HG03175 (cell line): ENCODE data around the gene SEC16B.
A peak's percentile ranks its signal among the peaks of the same experiment; 100 is the strongest.

Experiments
- ATAC-seq: cut with Tn5 transposase; IDR thresholded peaks from one replicate; pipeline ENCODE4 v1.9.1; 2021; ENCODE audit warnings: mild to moderate bottlenecking, moderate library complexity; ENCODE audit not compliant: unreplicated experiment

Gene SEC16B

GRCh38 chr1:177945943-177946650 lies 23.8 kb downstream of the SEC16B start:
- ATAC-seq: peak; percentile 70

DNA sequence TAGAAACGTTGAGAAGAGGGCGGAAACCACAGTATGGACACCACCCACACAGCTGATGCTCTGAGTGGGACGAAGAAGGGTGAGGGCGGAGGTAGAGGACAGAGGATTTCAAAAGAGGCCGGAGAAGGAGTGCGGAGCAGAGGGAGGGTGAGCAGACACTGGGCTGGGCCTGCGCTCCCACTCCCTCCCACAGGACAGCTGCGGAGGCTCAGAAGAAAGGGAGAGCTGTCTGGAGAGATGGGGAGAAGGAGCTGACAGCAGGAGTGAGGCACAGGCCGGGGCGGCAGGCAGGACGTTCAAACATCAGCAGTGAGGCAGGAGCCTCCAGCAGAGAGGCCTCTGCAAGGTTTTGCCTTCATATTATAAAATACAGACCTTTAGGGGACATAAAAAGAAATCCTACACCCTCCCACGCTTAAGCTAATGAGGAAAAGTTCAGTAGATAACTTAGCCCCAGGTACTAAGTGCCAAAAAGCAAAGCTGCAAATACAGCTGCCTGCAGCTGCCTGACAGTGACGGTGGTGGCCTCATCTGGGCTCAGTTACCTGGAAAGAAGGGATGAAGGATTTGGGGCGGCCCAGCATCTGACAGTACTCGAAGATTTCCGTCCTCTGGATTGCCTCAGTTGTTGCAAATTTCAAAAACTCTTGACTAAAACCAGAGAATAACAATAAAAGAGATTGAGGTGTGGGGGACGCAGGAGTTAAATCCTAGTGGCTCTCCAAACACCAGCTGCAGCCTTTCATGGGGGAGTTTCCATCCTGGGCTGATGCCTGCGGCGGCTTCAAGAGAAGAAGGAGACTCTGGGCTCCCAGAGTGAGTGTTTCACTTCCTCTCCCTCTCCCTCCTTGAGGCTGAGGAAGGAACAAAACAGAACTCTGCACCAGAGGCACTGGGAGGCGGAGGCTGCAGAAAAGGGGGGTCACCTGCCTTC lies 25.6 kb downstream of the SEC16B start:
- ATAC-seq: no peak

GRCh38 chr1:177941976-177942375 lies 27.9 kb downstream of the SEC16B start:
- no peak for ATAC-seq

- ATAC-seq: no peak
Measured at GRCh38 chr1:177940682-177941081, 29.2 kb downstream of the SEC16B start.

- no peak for ATAC-seq
Measured at GRCh38 chr1:177937931-177938330, 31.9 kb downstream of the SEC16B start.

DNA sequence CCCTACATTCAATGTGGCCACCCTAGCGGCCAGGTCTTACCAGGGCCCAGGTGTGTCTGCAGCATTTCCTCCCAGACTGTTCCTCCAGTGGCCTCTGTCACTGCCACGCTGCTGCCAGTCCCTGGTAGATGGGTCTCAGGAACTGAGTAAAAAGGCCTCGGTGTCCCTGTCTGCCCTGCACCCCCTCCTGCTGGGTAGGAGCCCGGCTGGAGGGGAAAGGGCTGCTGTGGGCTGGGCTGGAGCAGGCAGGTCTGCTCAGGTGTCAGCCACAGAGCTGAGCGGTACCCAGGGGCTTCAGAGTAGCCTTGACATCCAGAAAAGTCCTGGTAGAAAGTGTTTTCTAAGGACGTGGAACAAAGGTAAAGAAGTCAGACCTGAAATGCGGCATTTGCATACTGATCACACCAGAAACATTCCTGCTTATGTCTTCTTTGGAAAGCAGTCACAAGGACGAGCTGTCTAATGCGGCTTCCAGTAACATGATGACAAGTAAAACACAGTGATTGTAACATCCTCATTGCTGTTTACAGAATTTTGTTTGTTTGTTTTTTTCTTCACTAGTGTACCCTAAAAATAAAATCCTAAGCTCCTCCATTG lies 32.6 kb downstream of the SEC16B start:
- no peak for ATAC-seq

DNA sequence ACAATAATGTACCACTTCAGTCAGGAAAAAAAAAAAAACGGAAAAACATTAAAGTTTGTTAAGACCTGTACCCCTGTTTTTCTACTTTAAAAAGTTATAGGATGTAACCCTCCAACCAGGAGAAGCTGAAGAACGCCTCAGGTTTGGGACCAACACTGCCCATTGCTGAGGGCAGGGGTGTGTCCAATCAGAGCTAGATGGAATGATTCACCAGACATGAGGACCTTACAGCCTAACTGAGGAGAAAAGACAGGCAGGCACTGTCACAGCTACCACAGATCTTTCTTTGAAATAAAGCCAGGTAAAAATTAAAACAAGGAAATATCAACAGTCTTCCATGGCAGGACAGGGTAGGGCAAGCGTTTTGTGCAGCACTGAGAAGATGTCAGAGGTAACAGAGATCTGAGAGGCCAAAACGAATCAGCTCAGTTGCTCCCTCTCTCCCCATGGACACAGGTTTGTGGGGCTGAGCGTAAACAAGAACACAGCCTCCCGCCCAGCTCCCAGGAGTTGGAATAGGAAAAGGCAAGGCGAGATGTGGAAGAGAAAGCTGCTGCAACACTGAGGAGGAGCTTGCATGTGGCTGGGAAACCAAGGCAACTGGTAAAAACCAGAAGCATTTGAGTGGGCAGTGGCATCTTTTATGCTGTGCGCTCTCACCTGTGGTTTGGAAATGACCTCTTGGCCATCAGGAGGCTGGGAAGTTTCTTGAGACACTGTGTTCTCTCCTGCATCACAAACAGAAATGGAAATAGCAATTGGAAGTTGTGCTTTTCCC lies 34.0 kb downstream of the SEC16B start:
- ATAC-seq: no peak

GRCh38 chr1:177934927-177935326 lies 34.9 kb downstream of the SEC16B start:
- no peak for ATAC-seq

- ATAC-seq: no peak
Measured at GRCh38 chr1:177934461-177934860, 35.4 kb downstream of the SEC16B start.

- ATAC-seq: no peak
Measured at GRCh38 chr1:177933881-177934280, 36.0 kb downstream of the SEC16B start.

GRCh38 chr1:177932123-177932522 lies 37.7 kb downstream of the SEC16B start:
- no peak for ATAC-seq

GRCh38 chr1:177928952-177929351 lies 40.9 kb downstream of the SEC16B start:
- ATAC-seq: no peak

DNA sequence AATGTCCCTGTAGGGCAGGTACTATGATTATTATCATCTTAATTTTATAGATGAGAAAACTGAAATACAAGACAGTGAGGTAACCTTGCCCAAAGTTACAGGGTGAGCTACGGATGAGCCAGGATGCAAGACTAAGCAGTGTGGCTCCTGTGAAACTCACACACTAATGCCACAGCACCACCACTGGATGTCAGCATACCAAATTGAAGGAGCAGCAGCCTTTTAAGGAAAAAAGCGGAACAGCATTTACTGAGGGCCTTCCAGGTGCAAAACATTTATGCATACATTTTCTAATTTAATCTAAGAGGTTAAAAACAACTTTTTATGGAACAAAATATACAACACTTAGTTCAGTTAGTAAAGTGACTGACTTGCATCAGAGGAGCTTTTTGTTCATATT lies 41.7 kb downstream of the SEC16B start:
- ATAC-seq: no peak

- ATAC-seq: no peak
Measured at GRCh38 chr1:177927021-177927596, 42.7 kb downstream of the SEC16B start.

GRCh38 chr1:177926201-177926600 lies 43.7 kb downstream of the SEC16B start:
- ATAC-seq: no peak

GRCh38 chr1:177925006-177925405 lies 44.9 kb downstream of the SEC16B start:
- ATAC-seq: no peak

DNA sequence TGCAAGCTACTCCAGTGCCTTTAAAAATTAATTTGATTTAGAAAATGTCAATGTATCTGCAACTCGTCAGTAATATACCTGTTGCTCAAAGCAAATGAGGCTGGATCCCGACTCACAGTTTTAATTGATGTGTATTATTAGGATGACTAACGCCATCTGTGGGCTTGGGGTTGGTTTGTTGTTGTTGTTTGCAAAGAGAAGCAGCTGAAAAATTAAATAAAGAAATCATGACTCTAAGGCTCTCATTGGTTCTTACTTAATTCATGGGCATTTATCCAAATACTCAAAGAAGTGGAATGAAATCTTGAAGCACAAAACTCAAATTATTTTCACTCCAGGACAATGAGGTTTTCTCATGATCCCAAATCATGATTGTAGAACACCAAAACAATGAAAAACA lies 46.4 kb downstream of the SEC16B start:
- ATAC-seq: no peak

DNA sequence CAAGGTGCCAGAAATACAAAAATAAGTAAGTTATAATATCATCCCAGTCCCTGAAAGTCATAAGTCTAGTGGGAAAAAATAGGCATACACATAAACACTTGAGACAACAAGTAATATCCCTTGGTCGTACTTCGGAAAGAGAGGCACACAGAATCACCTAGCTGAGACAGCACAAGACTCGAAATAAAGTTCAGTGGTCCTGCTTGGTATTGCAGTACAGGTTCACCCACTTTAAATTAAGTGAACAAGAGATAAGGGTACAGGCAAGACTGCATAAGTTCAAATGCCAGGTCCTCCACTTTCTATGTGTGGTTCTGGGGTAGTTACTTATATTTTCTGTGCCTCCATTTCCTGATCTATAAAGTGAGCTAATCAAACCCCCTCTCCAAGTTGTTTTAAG lies 47.6 kb downstream of the SEC16B start:
- no peak for ATAC-seq

- no peak for ATAC-seq
Measured at GRCh38 chr1:177921590-177921989, 48.3 kb downstream of the SEC16B start.

DNA sequence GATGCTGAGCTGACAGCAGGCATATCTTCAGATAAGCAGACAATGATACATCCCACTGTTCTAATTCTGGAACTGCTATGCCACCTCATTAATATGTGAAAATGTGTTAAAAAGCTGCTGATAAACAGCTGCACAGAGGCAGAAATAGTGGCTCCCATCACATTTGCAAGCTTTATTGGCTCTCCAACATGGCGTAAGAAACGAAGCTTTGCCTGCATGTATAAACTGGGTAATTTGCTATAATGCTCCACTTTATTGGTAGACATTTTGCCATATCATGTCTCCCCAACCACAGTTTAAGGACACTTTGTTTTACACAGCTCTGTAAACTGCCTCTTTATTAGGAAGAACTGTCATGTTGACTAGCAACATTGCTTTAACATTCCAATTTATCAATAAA lies 49.8 kb downstream of the SEC16B start:
- ATAC-seq: no peak

GRCh38 chr1:177915641-177916040 lies 54.2 kb downstream of the SEC16B start:
- ATAC-seq: no peak
